ENCODE data around the gene HDAC7.

DNA sequence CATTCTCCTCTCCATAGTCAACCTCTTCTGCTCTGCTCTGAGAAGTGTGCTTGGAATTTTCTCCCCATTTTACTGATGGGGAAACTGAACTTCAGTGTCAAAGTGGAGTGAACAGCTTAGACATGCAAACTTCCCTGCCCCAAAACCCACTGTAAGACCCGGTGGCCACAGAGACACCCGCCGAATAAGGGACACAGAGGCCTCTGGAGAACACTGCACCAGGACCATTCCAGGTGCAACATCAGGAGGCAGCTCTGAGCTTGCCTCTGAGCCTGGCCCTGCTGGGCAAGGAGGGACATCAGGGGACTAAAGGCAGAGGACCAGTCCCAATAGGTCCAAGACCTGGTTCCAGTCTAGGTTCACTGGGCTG, 1.7 kb downstream of the HDAC7 start:
- TF ChIP-seq, protein P1, sequence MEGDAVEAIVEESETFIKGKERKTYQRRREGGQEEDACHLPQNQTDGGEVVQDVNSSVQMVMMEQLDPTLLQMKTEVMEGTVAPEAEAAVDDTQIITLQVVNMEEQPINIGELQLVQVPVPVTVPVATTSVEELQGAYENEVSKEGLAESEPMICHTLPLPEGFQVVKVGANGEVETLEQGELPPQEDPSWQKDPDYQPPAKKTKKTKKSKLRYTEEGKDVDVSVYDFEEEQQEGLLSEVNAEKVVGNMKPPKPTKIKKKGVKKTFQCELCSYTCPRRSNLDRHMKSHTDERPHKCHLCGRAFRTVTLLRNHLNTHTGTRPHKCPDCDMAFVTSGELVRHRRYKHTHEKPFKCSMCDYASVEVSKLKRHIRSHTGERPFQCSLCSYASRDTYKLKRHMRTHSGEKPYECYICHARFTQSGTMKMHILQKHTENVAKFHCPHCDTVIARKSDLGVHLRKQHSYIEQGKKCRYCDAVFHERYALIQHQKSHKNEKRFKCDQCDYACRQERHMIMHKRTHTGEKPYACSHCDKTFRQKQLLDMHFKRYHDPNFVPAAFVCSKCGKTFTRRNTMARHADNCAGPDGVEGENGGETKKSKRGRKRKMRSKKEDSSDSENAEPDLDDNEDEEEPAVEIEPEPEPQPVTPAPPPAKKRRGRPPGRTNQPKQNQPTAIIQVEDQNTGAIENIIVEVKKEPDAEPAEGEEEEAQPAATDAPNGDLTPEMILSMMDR (IDR thresholded peaks at IDR 0.05), result no peak
- TF ChIP-seq EP300 (IDR thresholded peaks at IDR 0.05) (no peak), POLR2A (IDR thresholded peaks at IDR 0.05; ENCODE audit: low read depth) (no peak)

All from esophagus muscularis mucosa (tissue), 4 donors.